ENCODE data around the gene OGFOD2.
"Not testable (repeated sequence)": the region's sequence is repeated elsewhere in the genome, so short reads cannot be mapped to it uniquely, and the experiment has no call there.

GRCh38 chr12:123014473-123014872 is 39.4 kb downstream of the OGFOD2 start:
- not testable (repeated sequence) for TF ChIP-seq CTCF, POLR2A (IDR thresholded peaks at IDR 0.05)

Data from thyroid gland (tissue), 4 donors.